Endothelial cell of umbilical vein (primary cell): ENCODE data around the gene SGPL1. TPM values are rescaled to one million over a fixed set of nuclear protein-coding genes. Genes with fewer than 3 reads are reported as not detected.

Source experiments
- BruUV-seq: library from RNA; stranded (reverse); fragments of 400-500 nt; replicated peaks from 2 replicates; lab custom pipeline; 2021; lab: Mats Ljungman, UMichigan
- CTCF ChIA-PET: fragments of 300-600, 350-600 bp; sonication (Branson Sonifier 250); formaldehyde crosslinking; loops from one replicate; lab custom pipeline; 2021; ENCODE audit warnings: antibody characterized with exemption, inconsistent platforms; lab: Charles Lee
- POLR2A ChIA-PET: fragments of 300-600, 350-600 bp; sonication (Branson Sonifier 250); formaldehyde crosslinking; loops from one replicate; lab custom pipeline; 2021; ENCODE audit warnings: antibody characterized with exemption, inconsistent platforms; lab: Charles Lee
- DNase-seq: peaks from one replicate; pipeline ENCODE4 v3.0.0-alpha.2; 2011; ENCODE audit warnings: low read depth, low spot score
- FAIRE-seq: peaks from 2 replicates; lab custom pipeline; 2011; peaks lifted over from hg19 to GRCh38; lab: Jason Lieb, UNC
- H2AFZ ChIP-seq: 2 replicates; pipeline ENCODE4 v1.6.0; 2012; ENCODE audit warnings: low read depth, low read length, control low read depth, inconsistent platforms
- H3K27ac ChIP-seq: 2 replicates; pipeline ENCODE4 v1.5.1; 2011; ENCODE audit warnings: low read depth, mild to moderate bottlenecking, control low read depth, low read length, moderate library complexity; ENCODE audit not compliant: insufficient read depth
- H3K27me3 ChIP-seq, 2 experiments: 2 replicates each; pipeline versions ENCODE4 v1.6.0 to v1.6.1; 2011; ENCODE audit warnings: low read length in 2 of 2, mixed read lengths in 1 of 2; ENCODE audit not compliant: control insufficient read depth in 2 of 2, insufficient read depth in 2 of 2
- H3K36me3 ChIP-seq, 2 experiments: 2 replicates in 1 of 2; 3 replicates in 1 of 2; pipeline ENCODE4 v1.5.1; 2011; ENCODE audit warnings: low read length in 2 of 2, mild to moderate bottlenecking in 1 of 2, moderate library complexity in 1 of 2; ENCODE audit not compliant: control insufficient read depth in 2 of 2, insufficient read depth in 2 of 2; ENCODE audit errors: extremely low read depth in 1 of 2
- H3K4me1 ChIP-seq: 3 replicates; pipeline ENCODE4 v1.5.1; 2011; ENCODE audit warnings: mild to moderate bottlenecking, low read length; ENCODE audit not compliant: control insufficient read depth, insufficient read depth; ENCODE audit errors: extremely low read depth
- H3K4me2 ChIP-seq: 2 replicates; pipeline ENCODE4 v1.6.1; 2011; ENCODE audit warnings: low read length, control low read depth, mixed read lengths; ENCODE audit not compliant: insufficient read depth
- H3K4me3 ChIP-seq, 3 experiments: fragments of 200-600 bp in 1 of 3; sonication (generic), shearing (Covaris generic) in 1 of 3; replicated peaks in 1 of 3; 2 replicates each; pipeline ENCODE4 v1.5.1; 2011 to 2016; ENCODE audit warnings: control low read depth in 3 of 3, low read length in 3 of 3, mild to moderate bottlenecking in 2 of 3, inconsistent platforms in 1 of 3, low read depth in 1 of 3, moderate library complexity in 1 of 3; ENCODE audit not compliant: insufficient read depth in 1 of 3
- H3K79me2 ChIP-seq: 2 replicates; pipeline ENCODE4 v1.6.0; 2012; ENCODE audit warnings: low read length, inconsistent platforms; ENCODE audit not compliant: control insufficient read depth, insufficient read depth
- H3K9ac ChIP-seq: replicated peaks from 2 replicates; pipeline ENCODE3; 2011; ENCODE audit warnings: low read length, control low read depth; ENCODE audit not compliant: insufficient read depth; ENCODE audit errors: extremely low read depth
- H3K9me1 ChIP-seq: replicated peaks from 3 replicates; pipeline ENCODE4 v1.6.0; 2011; ENCODE audit warnings: mild to moderate bottlenecking, low read length; ENCODE audit not compliant: control insufficient read depth, insufficient read depth; ENCODE audit errors: extremely low read depth
- H3K9me3 ChIP-seq: replicated peaks from 2 replicates; pipeline ENCODE4 v1.5.1; 2012; ENCODE audit warnings: low read length, inconsistent platforms; ENCODE audit not compliant: control insufficient read depth, insufficient read depth
- H4K20me1 ChIP-seq: replicated peaks from 2 replicates; pipeline ENCODE3; 2011; ENCODE audit warnings: mild to moderate bottlenecking, low read length; ENCODE audit not compliant: control insufficient read depth, insufficient read depth; ENCODE audit errors: extremely low read depth
- EZH2 ChIP-seq: IDR thresholded peaks from 2 replicates; pipeline ENCODE4 v1.6.1; 2012; ENCODE audit warnings: borderline replicate concordance, low read depth, mild to moderate bottlenecking, moderate library complexity, low read length, inconsistent platforms; ENCODE audit not compliant: severe bottlenecking
- FOS ChIP-seq: IDR thresholded peaks from 2 replicates; pipeline ENCODE4 v1.6.1; 2011; ENCODE audit warnings: mild to moderate bottlenecking, low read length, moderate library complexity, borderline replicate concordance; ENCODE audit not compliant: insufficient read depth
- GATA2 ChIP-seq: IDR thresholded peaks from 2 replicates; pipeline ENCODE4 v1.7.0; 2011; ENCODE audit warnings: low read depth, mild to moderate bottlenecking, moderate library complexity, mixed read lengths, low read length; ENCODE audit not compliant: insufficient read length, insufficient read depth
- JUN ChIP-seq: IDR thresholded peaks from 2 replicates; pipeline ENCODE4 v1.6.1; 2011; ENCODE audit warnings: borderline replicate concordance, low read depth; ENCODE audit not compliant: insufficient read length, insufficient read depth
- MYC ChIP-seq: IDR thresholded peaks from one replicate; pipeline ENCODE4 v1.6.1; 2011; ENCODE audit warnings: mild to moderate bottlenecking, low read depth, low read length
- POLR2A ChIP-seq: IDR thresholded peaks from 2 replicates; pipeline ENCODE4 v1.6.1; 2012; ENCODE audit warnings: low read depth, mild to moderate bottlenecking, control low read depth, low read length
- POLR2AphosphoS5 ChIP-seq: IDR thresholded peaks from 2 replicates; pipeline ENCODE4 v1.6.1; 2012; ENCODE audit warnings: low read depth, mild to moderate bottlenecking, control low read depth, low read length, moderate library complexity; ENCODE audit not compliant: insufficient read depth
- dilution Hi-C: fragments of 300-500 bp; cut with MboI; formaldehyde crosslinking; loops from one replicate; pipeline ENCODE4 v1.15.0; 2019; ENCODE audit warnings: low sequenced_read_pairs; ENCODE audit not compliant: extremely low pct_ligation_motif_present
- intact Hi-C: fragments of 100-400 bp; cut with micrococcal nuclease; formaldehyde crosslinking; loops from one replicate; pipeline ENCODE4 v1.10.0; 2022
- polyA plus RNA-seq, 4 experiments: library from polyadenylated mRNA; depleted of rRNA in 3 of 4; stranded (reverse) in 3 of 4; unstranded in 1 of 4; fragments of >200 nt; gene quantifications; 2 replicates each; pipeline versions ENCODE4 v1.2.1 to v1.2.3, GENCODE V29; 2011 to 2012; ENCODE audit warnings: missing spikeins in 1 of 4
- total RNA-seq: library from RNA; stranded (reverse); gene quantifications from 2 replicates; pipeline ENCODE4 v1.2.3, GENCODE V29; 2021
- TF ChIP-seq, protein P1 (sequence below), 2 donors: IDR thresholded peaks; 1 replicate in 1 of 2; 2 replicates in 1 of 2; pipeline ENCODE4 v1.5.1; 2011; ENCODE audit warnings: low read length in 2 of 2, mild to moderate bottlenecking in 2 of 2, moderate library complexity in 2 of 2, control low read depth in 1 of 2, inconsistent platforms in 1 of 2, low read depth in 1 of 2; ENCODE audit not compliant: insufficient read depth in 1 of 2; ENCODE audit errors: extremely low read depth in 1 of 2
- TF ChIP-seq, protein P2 (sequence below): IDR thresholded peaks from 2 replicates; pipeline ENCODE4 v1.6.1; 2011; ENCODE audit not compliant: insufficient read depth, insufficient read length

Gene SGPL1
- total and polyA plus RNA-seq, 2 donors (not counting 3 experiments of a cell fraction or from before 2014, with no cell fraction given): 11.4 to 25.2 TPM

DNA sequence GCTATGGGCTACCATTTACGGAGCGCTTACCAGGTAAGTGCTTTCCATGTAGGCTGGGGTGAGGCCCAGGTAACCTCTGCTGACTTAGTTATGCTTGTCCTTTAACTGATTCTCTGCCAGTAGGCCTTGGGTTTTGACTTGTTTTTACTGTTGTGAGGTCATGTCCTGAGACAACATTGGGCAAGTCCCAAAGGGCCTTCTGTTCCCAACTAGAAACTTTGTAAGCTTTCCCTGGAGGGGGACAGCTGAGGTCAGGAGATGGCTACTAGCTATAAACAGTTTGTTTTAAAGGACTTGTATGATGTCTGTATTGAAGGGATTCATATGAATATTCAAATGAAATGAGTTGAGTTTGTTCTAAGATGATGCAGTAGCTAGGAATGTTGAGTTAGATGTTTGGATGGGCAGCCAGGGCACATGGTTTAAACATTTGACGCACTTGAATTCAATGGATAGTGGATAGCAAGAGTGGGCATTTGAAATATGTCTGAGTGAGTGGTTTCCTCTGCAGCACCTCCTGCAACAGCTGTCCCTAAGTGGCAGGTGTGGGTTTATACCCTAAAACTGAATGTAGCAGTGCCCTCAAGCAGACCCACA lies 10.0 kb upstream of the SGPL1 start:
- DNase-seq (no peak), FAIRE-seq (no peak)
- Histone ChIP-seq H3K9me3 (no peaks in the 10 kb centered on the region), H4K20me1 (no peaks in the 10 kb centered on the region), H3K4me1 (no peaks in the 10 kb centered on the region), H3K4me3 (no peak overlapping the region), H3K36me3 (no peaks in the 10 kb centered on the region), H3K9ac (no peak overlapping the region), H3K9me1 (no peaks in the 10 kb centered on the region), H2AFZ (no peak overlapping the region), H3K79me2 (no peaks in the 10 kb centered on the region), H3K27ac (no peak overlapping the region), H3K27me3 (peaks cover 14 to 31% of the 10 kb centered on the region in 2 experiments), H3K4me2 (no peak overlapping the region)
- BruUV-seq: no TSS peak
- TF ChIP-seq, protein P1, sequence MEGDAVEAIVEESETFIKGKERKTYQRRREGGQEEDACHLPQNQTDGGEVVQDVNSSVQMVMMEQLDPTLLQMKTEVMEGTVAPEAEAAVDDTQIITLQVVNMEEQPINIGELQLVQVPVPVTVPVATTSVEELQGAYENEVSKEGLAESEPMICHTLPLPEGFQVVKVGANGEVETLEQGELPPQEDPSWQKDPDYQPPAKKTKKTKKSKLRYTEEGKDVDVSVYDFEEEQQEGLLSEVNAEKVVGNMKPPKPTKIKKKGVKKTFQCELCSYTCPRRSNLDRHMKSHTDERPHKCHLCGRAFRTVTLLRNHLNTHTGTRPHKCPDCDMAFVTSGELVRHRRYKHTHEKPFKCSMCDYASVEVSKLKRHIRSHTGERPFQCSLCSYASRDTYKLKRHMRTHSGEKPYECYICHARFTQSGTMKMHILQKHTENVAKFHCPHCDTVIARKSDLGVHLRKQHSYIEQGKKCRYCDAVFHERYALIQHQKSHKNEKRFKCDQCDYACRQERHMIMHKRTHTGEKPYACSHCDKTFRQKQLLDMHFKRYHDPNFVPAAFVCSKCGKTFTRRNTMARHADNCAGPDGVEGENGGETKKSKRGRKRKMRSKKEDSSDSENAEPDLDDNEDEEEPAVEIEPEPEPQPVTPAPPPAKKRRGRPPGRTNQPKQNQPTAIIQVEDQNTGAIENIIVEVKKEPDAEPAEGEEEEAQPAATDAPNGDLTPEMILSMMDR (IDR thresholded peaks at IDR 0.05; ENCODE audit: extremely low read depth in 1 of 2, insufficient read depth in 1 of 2, low read depth in 1 of 2, low read length in 2 of 2): no peak
- TF ChIP-seq EZH2 (no peak), GATA2 (no peak), JUN (no peak), MYC (no peak), POLR2A (no peak), FOS (no peak), POLR2AphosphoS5 (no peak)
- TF ChIP-seq, protein P2, sequence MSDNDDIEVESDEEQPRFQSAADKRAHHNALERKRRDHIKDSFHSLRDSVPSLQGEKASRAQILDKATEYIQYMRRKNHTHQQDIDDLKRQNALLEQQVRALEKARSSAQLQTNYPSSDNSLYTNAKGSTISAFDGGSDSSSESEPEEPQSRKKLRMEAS: no peak
- ChIA-PET CTCF (no interaction called here), POLR2A (no interaction called here)
- intact Hi-C loops: no loop called here
- dilution Hi-C loops: no loop called here
